GM23338 (cell line): ENCODE results near the gene BIRC7.

Source experiments
- CREB1 ChIP-seq: fragments of 250-450 bp; sonication (Bioruptor Pico); IDR thresholded peaks from 2 replicates; pipeline ENCODE4 v1.5.0; 2020; ENCODE audit warnings: low read depth, mild to moderate bottlenecking, moderate library complexity
- CTCF ChIP-seq, 2 experiments: fragments of 200-600 bp in 1 of 2; sonication (generic) in 1 of 2; conservative IDR thresholded peaks; 2 replicates each; pipeline versions ENCODE4 v1.5.1 to v1.6.1; 2016 to 2017; ENCODE audit warnings: antibody characterized with exemption in 2 of 2, low read depth in 2 of 2, mild to moderate bottlenecking in 2 of 2, moderate library complexity in 1 of 2
- EZH2 ChIP-seq: fragments of 200-600 bp; sonication (generic); IDR thresholded peaks from one replicate; pipeline ENCODE4 v1.8.0; 2017; ENCODE audit warnings: antibody characterized with exemption, mild to moderate bottlenecking, low read depth; ENCODE audit not compliant: unreplicated experiment
- EZH2phosphoT487 ChIP-seq: fragments of 200-600 bp; sonication (generic); IDR thresholded peaks from one replicate; pipeline ENCODE4 v1.8.1; 2018; ENCODE audit warnings: antibody characterized with exemption; ENCODE audit not compliant: unreplicated experiment
- POLR2AphosphoS5 ChIP-seq: IDR thresholded peaks from 2 replicates; pipeline ENCODE4 v1.6.1; 2016; ENCODE audit warnings: antibody characterized with exemption, low read depth
- REST ChIP-seq: IDR thresholded peaks from one replicate; pipeline ENCODE4 v1.6.1; 2018; ENCODE audit warnings: antibody characterized with exemption; ENCODE audit not compliant: unreplicated experiment
- TF ChIP-seq, protein P1 (sequence below): IDR thresholded peaks from 2 replicates; pipeline ENCODE4 v1.6.1; 2016; ENCODE audit warnings: antibody characterized with exemption

DNA sequence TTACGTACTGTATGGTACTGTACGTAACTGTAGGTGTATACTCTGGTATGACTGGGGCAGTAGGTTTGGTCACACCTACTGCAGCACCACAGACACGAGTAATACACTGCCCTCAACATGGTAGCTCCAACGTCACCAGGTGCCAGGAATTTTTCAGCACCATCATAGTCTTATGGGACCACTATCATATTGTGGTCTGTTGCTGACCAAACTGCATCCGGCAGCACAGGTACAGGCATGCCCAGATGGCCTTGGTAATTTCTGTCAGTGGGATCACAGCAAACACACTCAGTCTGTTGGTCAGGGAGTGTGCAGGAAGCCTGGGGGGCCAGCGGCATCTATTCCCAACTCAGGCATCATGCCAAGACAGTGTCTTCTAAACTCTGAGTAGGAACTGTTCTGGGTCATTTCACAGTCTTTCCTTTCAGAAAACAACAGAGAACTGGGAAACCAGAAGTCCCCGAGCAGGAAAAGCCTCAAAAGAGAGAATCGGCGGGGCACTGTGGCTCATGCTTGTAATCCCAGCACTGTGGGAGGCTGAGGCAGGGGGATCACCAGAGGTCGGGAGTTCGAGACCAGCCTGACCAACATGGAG lies 25.6 kb upstream of the BIRC7 start:
- TF ChIP-seq EZH2phosphoT487, result no peak
- no peak for TF ChIP-seq EZH2
- no peak for TF ChIP-seq CREB1 (CRISPR knock-in tag)
- TF ChIP-seq CTCF (conservative IDR thresholded peaks at IDR 0.05; ENCODE audit: low read depth in 2 of 2), result no peak
- TF ChIP-seq REST, result no peak
- no peak for TF ChIP-seq POLR2AphosphoS5
- TF ChIP-seq, protein P1, sequence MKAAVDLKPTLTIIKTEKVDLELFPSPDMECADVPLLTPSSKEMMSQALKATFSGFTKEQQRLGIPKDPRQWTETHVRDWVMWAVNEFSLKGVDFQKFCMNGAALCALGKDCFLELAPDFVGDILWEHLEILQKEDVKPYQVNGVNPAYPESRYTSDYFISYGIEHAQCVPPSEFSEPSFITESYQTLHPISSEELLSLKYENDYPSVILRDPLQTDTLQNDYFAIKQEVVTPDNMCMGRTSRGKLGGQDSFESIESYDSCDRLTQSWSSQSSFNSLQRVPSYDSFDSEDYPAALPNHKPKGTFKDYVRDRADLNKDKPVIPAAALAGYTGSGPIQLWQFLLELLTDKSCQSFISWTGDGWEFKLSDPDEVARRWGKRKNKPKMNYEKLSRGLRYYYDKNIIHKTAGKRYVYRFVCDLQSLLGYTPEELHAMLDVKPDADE, result no peak
